Fibroblast of peridontal ligament (primary cell): ENCODE measurements around the gene SIRT4.
"Not testable (repeated sequence)": the region's sequence is repeated elsewhere in the genome, so short reads cannot be mapped to it uniquely, and the experiment has no call there.

Experiments
- DNase-seq: peaks from one replicate; pipeline ENCODE4 v3.0.0-alpha.2; 2010; ENCODE audit errors: extremely low read depth

The SIRT4 gene

GRCh38 chr12:120335447-120335846 is 33.3 kb downstream of the SIRT4 start:
- peak; percentile 23 for DNase-seq

- DNase-seq: not testable (repeated sequence)
These were observed 34.3 kb downstream of the SIRT4 start for GRCh38 chr12:120336392-120336791.

GRCh38 chr12:120337730-120338129 is 35.6 kb downstream of the SIRT4 start:
- no peak for DNase-seq

GRCh38 chr12:120339256-120339655 is 37.1 kb downstream of the SIRT4 start:
- DNase-seq: no peak

GRCh38 chr12:120342175-120343038 is 40.3 kb downstream of the SIRT4 start:
- DNase-seq: no peak

- DNase-seq: no peak
These were observed 41.0 kb downstream of the SIRT4 start for GRCh38 chr12:120343039-120343537.

- DNase-seq: no peak
These were observed 41.6 kb downstream of the SIRT4 start for GRCh38 chr12:120343692-120344091.

- no peak for DNase-seq
These were observed 43.9 kb downstream of the SIRT4 start for GRCh38 chr12:120346031-120346430.

- DNase-seq: no peak
These were observed 44.6 kb downstream of the SIRT4 start for GRCh38 chr12:120346681-120347080.

GRCh38 chr12:120347766-120348165 is 45.6 kb downstream of the SIRT4 start:
- DNase-seq: no peak

GRCh38 chr12:120350576-120351350 is 48.6 kb downstream of the SIRT4 start:
- no peak for DNase-seq

- peak; percentile 42 for DNase-seq
These were observed 50.0 kb downstream of the SIRT4 start for GRCh38 chr12:120352117-120352516.

- no peak for DNase-seq
These were observed 51.0 kb downstream of the SIRT4 start for GRCh38 chr12:120353136-120353535.

- no peak for DNase-seq
These were observed 51.6 kb downstream of the SIRT4 start for GRCh38 chr12:120353556-120354317.

GRCh38 chr12:120356567-120357030 is 54.5 kb downstream of the SIRT4 start:
- peak; percentile 77 for DNase-seq

GRCh38 chr12:120357104-120357503 is 55.0 kb downstream of the SIRT4 start:
- no peak for DNase-seq

- no peak for DNase-seq
These were observed 56.4 kb downstream of the SIRT4 start for GRCh38 chr12:120358412-120359100.

- no peak for DNase-seq
These were observed 57.0 kb downstream of the SIRT4 start for GRCh38 chr12:120359128-120359527.

GRCh38 chr12:120361506-120362208 is 59.5 kb downstream of the SIRT4 start:
- DNase-seq: peak; percentile 70
